Activated T-helper 1 cell treated with anti-CD3 and anti-CD28 coated beads, Interleukin-12 subunit alpha, Interleukin-12 subunit beta, Interleukin-2, Interleukin-4 antibody, amounts not matched to agents 30 ng/mL and 10 ng/mL and 1 ng/mL, durations not matched to agents 14 hours and 24 hours and 36 hours (primary cell): ENCODE measurements around the gene ZNF519. TPM values are rescaled to one million over a fixed set of nuclear protein-coding genes. Genes with fewer than 3 reads are reported as not detected.
"Not testable (repeated sequence)": the region's sequence is repeated elsewhere in the genome, so short reads cannot be mapped to it uniquely, and the experiment has no call there.

Experiments
- DNase-seq: peaks from one replicate; pipeline ENCODE4 v3.0.0; 2021; ENCODE audit warnings: low spot score
- H3K27ac Mint-ChIP-seq: one replicate; pipeline ENCODE4 v1.8.0; 2021; ENCODE audit warnings: mild to moderate bottlenecking, mixed read lengths
- H3K27me3 Mint-ChIP-seq: one replicate; pipeline ENCODE4 v1.8.0; 2022; ENCODE audit warnings: mild to moderate bottlenecking, moderate library complexity, mixed read lengths; ENCODE audit not compliant: insufficient read depth
- H3K36me3 Mint-ChIP-seq: one replicate; pipeline ENCODE4 v1.8.0; 2021; ENCODE audit warnings: low read depth, mixed read lengths
- H3K4me1 Mint-ChIP-seq: one replicate; pipeline ENCODE4 v1.8.0; 2021; ENCODE audit warnings: low read depth, mixed read lengths
- H3K4me3 Mint-ChIP-seq: one replicate; pipeline ENCODE4 v1.8.0; 2021; ENCODE audit warnings: mild to moderate bottlenecking, moderate library complexity, mixed read lengths
- H3K9me3 Mint-ChIP-seq: one replicate; pipeline ENCODE4 v1.8.0; 2021; ENCODE audit warnings: mixed read lengths
- intact Hi-C: fragments of 100-400 bp; cut with micrococcal nuclease; formaldehyde crosslinking; loops from one replicate; pipeline ENCODE4 v1.15.1; 2024
- total RNA-seq: library from RNA; stranded (reverse); gene quantifications from 2 replicates; pipeline ENCODE4 v1.2.3, GENCODE V29; 2022

The ZNF519 gene
- total RNA-seq, 1 donor from 2014 or later = 19.4 TPM

DNA sequence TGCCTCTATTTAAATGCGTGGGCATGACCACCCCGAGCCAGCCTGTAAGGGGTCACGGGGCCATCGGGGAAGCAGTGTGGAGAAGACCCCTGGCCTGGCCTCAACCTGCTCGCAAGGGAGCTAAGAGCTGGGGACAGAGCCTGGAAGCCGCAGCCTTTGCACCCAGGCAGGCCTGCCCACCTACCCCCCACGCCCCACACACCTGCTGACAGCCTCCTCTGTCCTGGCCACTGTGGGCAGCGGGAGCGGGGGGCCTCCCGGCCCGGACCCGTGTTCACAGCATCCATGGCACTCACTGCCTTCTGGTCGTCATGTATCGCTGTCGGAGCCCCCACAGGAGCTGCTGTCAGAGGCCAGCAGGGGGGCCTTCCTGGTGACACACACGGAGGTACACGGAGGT is 11.2 kb upstream of the ZNF519 start:
- H3K36me3 Mint-ChIP-seq, DNase-seq: not testable (repeated sequence)

GRCh38 chr18:14142177-14142576 is 9.9 kb upstream of the ZNF519 start:
- H3K27ac Mint-ChIP-seq, H3K4me3 Mint-ChIP-seq, H3K36me3 Mint-ChIP-seq, intact Hi-C loops, H3K9me3 Mint-ChIP-seq, H3K27me3 Mint-ChIP-seq, DNase-seq, H3K4me1 Mint-ChIP-seq: not testable (repeated sequence)

More for the DNA sequence above, 11.2 kb upstream of the ZNF519 start:
- H3K27me3 Mint-ChIP-seq, H3K9me3 Mint-ChIP-seq, H3K4me3 Mint-ChIP-seq, H3K4me1 Mint-ChIP-seq, H3K27ac Mint-ChIP-seq, intact Hi-C loops: not testable (repeated sequence)

GRCh38 chr18:14139583-14139982 is 7.3 kb upstream of the ZNF519 start:
- H3K4me1 Mint-ChIP-seq, H3K4me3 Mint-ChIP-seq, H3K27me3 Mint-ChIP-seq, H3K9me3 Mint-ChIP-seq, H3K27ac Mint-ChIP-seq, intact Hi-C loops, H3K36me3 Mint-ChIP-seq, DNase-seq: not testable (repeated sequence)

DNA sequence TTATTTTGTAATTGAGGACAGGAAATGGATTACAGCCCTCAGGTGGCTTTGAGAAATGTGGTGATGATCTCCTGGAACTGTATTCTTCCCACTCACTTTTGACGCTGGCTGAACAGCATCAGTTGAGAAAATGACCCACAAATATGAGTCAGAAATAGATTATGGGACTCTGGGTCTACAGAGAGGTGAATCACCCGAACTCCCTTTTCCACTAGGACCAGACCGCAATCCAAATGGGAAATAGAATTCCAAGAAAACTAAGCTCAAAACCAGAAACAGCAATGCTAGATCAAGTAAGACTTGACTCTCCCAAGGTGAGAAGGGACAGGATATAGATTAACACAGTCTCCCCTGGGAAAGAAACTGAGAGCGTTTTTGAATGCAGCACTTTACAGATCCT is 5.7 kb upstream of the ZNF519 start:
- DNase-seq, H3K4me3 Mint-ChIP-seq, H3K36me3 Mint-ChIP-seq, H3K27ac Mint-ChIP-seq, H3K27me3 Mint-ChIP-seq, H3K4me1 Mint-ChIP-seq, H3K9me3 Mint-ChIP-seq, intact Hi-C loops: not testable (repeated sequence)

GRCh38 chr18:14131696-14132270 is 452 bp downstream of the ZNF519 start:
- H3K36me3 Mint-ChIP-seq, intact Hi-C loops, H3K9me3 Mint-ChIP-seq, H3K27me3 Mint-ChIP-seq, DNase-seq: not testable (repeated sequence)
- Mint-ChIP-seq H3K4me1 (peaks cover 23% of the 10 kb centered on the region), H3K4me3 (peak overlapping the region; percentile 94), H3K27ac (peak overlapping the region; percentile 85)

GRCh38 chr18:14130804-14131203 is 1.4 kb downstream of the ZNF519 start:
- H3K36me3 Mint-ChIP-seq, H3K9me3 Mint-ChIP-seq, H3K27ac Mint-ChIP-seq, DNase-seq, H3K27me3 Mint-ChIP-seq, intact Hi-C loops: not testable (repeated sequence)
- Mint-ChIP-seq H3K4me1 (peaks cover 23% of the 10 kb centered on the region), H3K4me3 (peak overlapping the region; percentile 94)

DNA sequence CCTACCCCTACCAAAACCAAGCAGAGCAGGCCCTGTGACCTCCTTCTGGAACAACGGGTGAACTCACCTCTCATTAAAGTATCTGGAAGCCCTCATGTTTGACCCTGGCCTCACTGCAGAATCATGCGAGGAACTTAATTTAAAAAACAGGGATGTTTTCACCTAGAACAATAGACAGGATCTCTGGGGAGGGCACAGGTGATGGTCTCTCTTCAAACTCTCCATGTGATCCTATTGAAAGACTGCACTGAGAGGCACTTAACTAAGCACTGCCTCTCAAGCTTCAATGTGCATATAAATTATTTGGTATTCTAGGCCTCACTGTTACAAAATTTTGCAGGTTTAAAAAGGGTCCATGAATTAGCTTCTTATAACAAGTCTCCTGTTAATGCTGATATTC is 7.5 kb downstream of the ZNF519 start:
- peaks cover 14% of the 10 kb centered on the region for H3K36me3 Mint-ChIP-seq
- peaks cover 10% of the 10 kb centered on the region for H3K4me1 Mint-ChIP-seq
- no peaks in the 10 kb centered on the region for H3K27me3 Mint-ChIP-seq
- no peak overlapping the region for H3K27ac Mint-ChIP-seq
- no peaks in the 10 kb centered on the region for H3K9me3 Mint-ChIP-seq
- intact Hi-C loops = no loop called here
- no peak overlapping the region for H3K4me3 Mint-ChIP-seq
- no peak for DNase-seq

DNA sequence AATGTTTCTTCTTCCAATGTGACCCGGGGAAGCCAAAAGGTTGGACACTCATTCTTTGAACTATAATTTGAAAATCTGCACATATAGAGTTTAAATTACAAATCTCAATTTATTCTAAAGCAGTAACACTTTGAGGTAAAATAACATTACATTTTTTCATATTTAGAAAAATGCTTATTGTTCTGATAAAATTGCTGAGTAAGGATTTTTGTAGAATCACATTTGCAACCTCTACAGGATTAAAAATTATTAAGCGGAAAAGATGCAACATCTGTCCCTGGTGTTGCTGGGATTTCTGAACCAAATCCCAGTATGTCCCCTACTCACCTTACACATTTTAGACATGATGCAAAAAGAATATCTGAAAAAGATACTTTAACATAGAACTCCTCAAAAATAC is 10.1 kb downstream of the ZNF519 start:
- Mint-ChIP-seq H3K4me1 (no peaks in the 10 kb centered on the region), H3K36me3 (peaks cover 16% of the 10 kb centered on the region), H3K27me3 (no peaks in the 10 kb centered on the region), H3K27ac (no peak overlapping the region), H3K9me3 (peaks cover 7% of the 10 kb centered on the region), H3K4me3 (no peak overlapping the region)
- DNase-seq = no peak
- intact Hi-C loops = no loop called here

GRCh38 chr18:14120926-14121325 is 11.3 kb downstream of the ZNF519 start:
- H3K4me1 Mint-ChIP-seq = no peaks in the 10 kb centered on the region
- H3K9me3 Mint-ChIP-seq = peaks cover 14% of the 10 kb centered on the region
- H3K27ac Mint-ChIP-seq = no peak overlapping the region
- intact Hi-C loops = no loop called here
- no peaks in the 10 kb centered on the region for H3K27me3 Mint-ChIP-seq
- DNase-seq = no peak
- no peak overlapping the region for H3K4me3 Mint-ChIP-seq
- H3K36me3 Mint-ChIP-seq = peaks cover 18% of the 10 kb centered on the region

DNA sequence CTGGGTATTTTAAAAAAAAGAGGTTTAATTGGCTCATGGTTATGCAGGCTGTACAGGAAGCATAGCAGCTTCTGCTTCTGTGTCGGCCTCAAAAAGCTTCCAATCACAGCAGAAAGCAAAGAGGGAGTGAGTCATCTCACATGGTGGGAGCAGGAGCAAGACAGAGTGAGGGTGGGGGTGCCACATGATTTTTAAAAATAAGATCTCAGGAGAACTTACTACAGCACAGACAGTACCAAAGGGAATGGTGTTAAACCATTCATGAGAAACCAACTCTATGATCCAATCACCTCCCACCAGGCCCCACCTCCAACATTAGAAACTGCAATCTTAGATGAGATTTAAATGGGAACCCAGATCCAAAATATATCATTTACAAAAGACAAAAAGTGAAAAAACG is 14.6 kb downstream of the ZNF519 start:
- DNase-seq = no peak
- Mint-ChIP-seq H3K9me3 (peaks cover 27% of the 10 kb centered on the region), H3K4me1 (no peaks in the 10 kb centered on the region), H3K36me3 (peaks cover 18% of the 10 kb centered on the region), H3K4me3 (no peak overlapping the region), H3K27ac (no peak overlapping the region), H3K27me3 (no peaks in the 10 kb centered on the region)
- intact Hi-C loops = no loop called here

DNA sequence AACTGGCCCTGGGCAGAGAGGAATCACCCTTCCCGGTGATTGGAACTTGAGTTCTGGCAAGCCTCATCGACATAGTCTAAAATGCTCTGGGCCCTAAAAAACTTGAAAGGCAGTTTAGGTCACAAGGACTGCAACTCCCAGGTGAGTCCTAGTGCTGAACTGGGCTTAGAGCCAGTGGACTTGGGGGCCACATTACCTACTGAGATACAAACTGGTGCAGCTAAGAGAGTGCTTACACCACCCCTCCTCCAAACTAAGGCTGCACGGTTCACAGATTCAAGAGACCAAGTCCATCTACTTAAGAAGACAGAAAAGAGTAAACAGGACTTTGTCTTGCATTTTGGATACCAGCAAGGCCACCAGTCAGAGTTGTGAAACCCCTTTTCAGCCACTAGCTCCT is 25.3 kb downstream of the ZNF519 start:
- Mint-ChIP-seq H3K27ac (no peak overlapping the region), H3K9me3 (peaks cover 62% of the 10 kb centered on the region), H3K27me3 (no peaks in the 10 kb centered on the region), H3K4me1 (no peaks in the 10 kb centered on the region), H3K36me3 (peaks cover 29% of the 10 kb centered on the region), H3K4me3 (no peak overlapping the region)
- intact Hi-C loops = no loop called here
- no peak for DNase-seq

GRCh38 chr18:14104906-14105748 is 27.1 kb downstream of the ZNF519 start:
- Mint-ChIP-seq H3K27ac (no peak overlapping the region), H3K9me3 (peaks cover 58% of the 10 kb centered on the region)

DNA sequence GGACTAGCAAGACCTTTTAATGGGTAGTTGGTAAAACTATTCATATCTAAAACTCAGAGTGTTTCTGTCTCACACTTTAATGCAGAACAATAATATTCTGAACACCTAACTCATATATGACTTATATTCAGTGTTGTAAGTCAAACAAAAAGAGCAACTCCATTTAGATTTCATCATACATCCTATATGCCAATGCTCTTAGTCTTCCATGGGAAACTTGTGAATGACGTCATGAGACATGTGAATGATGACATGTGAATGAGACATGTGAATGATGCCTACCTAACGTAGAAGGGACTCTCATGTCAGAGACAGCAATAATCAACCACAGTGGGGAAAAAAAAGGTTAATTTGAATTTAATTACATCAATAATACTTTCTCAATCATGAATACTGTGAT is 28.0 kb downstream of the ZNF519 start:
- no peak for DNase-seq
- intact Hi-C loops = no loop called here
- Mint-ChIP-seq H3K27ac (no peak overlapping the region), H3K27me3 (no peaks in the 10 kb centered on the region), H3K9me3 (peaks cover 51% of the 10 kb centered on the region), H3K4me3 (no peak overlapping the region), H3K36me3 (peaks cover 35% of the 10 kb centered on the region), H3K4me1 (no peaks in the 10 kb centered on the region)

More at GRCh38 chr18:14104906-14105748, 27.1 kb downstream of the ZNF519 start:
- no peak for DNase-seq
- Mint-ChIP-seq H3K4me1 (no peaks in the 10 kb centered on the region), H3K4me3 (no peak overlapping the region), H3K27me3 (no peaks in the 10 kb centered on the region), H3K36me3 (peaks cover 35% of the 10 kb centered on the region)
- intact Hi-C loops = no loop called here
